Activated CD8-positive, alpha-beta memory T cell treated with anti-CD3 and anti-CD28 coated beads for 1 hour (primary cell): ENCODE results near the gene TTLL11.

Experiments used
- DNase-seq, 2 donors: peaks; one replicate each; pipeline ENCODE4 v3.0.0-alpha.2; 2020; ENCODE audit warnings: low read depth in 1 of 2; ENCODE audit errors: extremely low read depth in 1 of 2

Gene TTLL11

GRCh38 chr9:121887553-121888437 is 205.3 kb downstream of the TTLL11 start:
- DNase-seq: no peak

GRCh38 chr9:121886759-121887485 is 206.2 kb downstream of the TTLL11 start:
- no peak for DNase-seq

GRCh38 chr9:121885345-121885901 is 207.7 kb downstream of the TTLL11 start:
- DNase-seq: no peak

- DNase-seq: no peak
Observed at GRCh38 chr9:121884057-121884541, 209.0 kb downstream of the TTLL11 start.

GRCh38 chr9:121883281-121884056 is 209.6 kb downstream of the TTLL11 start:
- no peak for DNase-seq

GRCh38 chr9:121881920-121882500 is 211.1 kb downstream of the TTLL11 start:
- no peak for DNase-seq

- no peak for DNase-seq
Observed at GRCh38 chr9:121880343-121880898, 212.7 kb downstream of the TTLL11 start.

- no peak for DNase-seq
Observed at GRCh38 chr9:121878271-121878822, 214.8 kb downstream of the TTLL11 start.

- no peak for DNase-seq
Observed at GRCh38 chr9:121876658-121877271, 216.3 kb downstream of the TTLL11 start.

- DNase-seq: no peak
Observed at GRCh38 chr9:121876255-121876654, 216.9 kb downstream of the TTLL11 start.

GRCh38 chr9:121874524-121874923 is 218.6 kb downstream of the TTLL11 start:
- DNase-seq: no peak

GRCh38 chr9:121871431-121872025 is 221.6 kb downstream of the TTLL11 start:
- DNase-seq: no peak

- no peak for DNase-seq
Observed at GRCh38 chr9:121870271-121870670, 222.8 kb downstream of the TTLL11 start.

- DNase-seq: no peak
Observed at GRCh38 chr9:121868626-121869025, 224.5 kb downstream of the TTLL11 start.

GRCh38 chr9:121866927-121867326 is 226.2 kb downstream of the TTLL11 start:
- no peak for DNase-seq

GRCh38 chr9:121865884-121866283 is 227.2 kb downstream of the TTLL11 start:
- no peak for DNase-seq

- no peak for DNase-seq
Observed at GRCh38 chr9:121865060-121865459, 228.0 kb downstream of the TTLL11 start.

- no peak for DNase-seq
Observed at GRCh38 chr9:121863955-121864354, 229.2 kb downstream of the TTLL11 start.
